NCI-H146 (cell line): ENCODE results near the gene IPO9.
"Not testable (repeated sequence)": the region's sequence is repeated elsewhere in the genome, so short reads cannot be mapped to it uniquely, and the experiment has no call there.

ENCODE experiments used
- DNase-seq: peaks from one replicate; lab custom pipeline; 2025; lab: John Stamatoyannopoulos, UW

IPO9 gene

GRCh38 chr1:201809876-201810275 lies 19.1 kb upstream of the IPO9 start:
- no peak for DNase-seq

DNA sequence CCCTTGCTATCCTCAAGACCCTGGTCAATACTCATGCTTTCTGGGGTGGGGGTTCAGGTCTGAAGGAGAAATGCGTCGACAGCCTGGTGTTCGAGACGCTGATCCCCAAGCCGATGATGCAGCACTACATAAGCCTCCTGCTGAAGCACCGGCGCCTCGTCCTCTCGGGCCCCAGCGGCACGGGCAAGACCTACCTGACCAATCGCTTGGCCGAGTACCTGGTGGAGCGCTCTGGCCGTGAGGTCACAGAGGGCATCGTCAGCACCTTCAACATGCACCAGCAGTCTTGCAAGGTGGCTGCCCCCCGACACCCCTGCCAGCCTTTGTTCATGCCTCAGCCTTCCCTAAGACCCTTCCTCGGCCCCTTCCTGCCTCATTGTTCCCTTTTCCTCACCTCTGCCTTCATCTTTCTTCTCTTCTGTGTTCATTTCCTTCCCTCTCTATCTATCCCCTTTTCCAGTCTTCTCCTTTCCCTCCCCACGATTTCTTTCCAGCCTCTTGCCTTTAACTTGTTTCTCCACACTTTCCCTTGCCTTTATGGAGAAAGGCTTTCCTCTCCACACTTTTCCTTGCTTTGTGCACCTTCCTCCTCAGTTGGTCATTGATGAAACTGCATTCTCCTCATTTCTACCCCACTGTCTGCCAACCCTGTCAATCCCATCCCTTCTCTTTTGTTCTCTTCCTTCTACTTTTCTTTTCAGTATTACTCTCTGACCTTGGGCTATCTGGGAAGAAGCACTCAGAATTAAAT lies 18.3 kb upstream of the IPO9 start:
- DNase-seq: no peak

- no peak for DNase-seq
These were observed 15.7 kb upstream of the IPO9 start for GRCh38 chr1:201813226-201813625.

GRCh38 chr1:201816309-201816854 lies 12.6 kb upstream of the IPO9 start:
- no peak for DNase-seq

- no peak for DNase-seq
These were observed 9.8 kb upstream of the IPO9 start for GRCh38 chr1:201818971-201819750.

- no peak for DNase-seq
These were observed 8.5 kb upstream of the IPO9 start for GRCh38 chr1:201820413-201820812.

GRCh38 chr1:201825245-201825644 lies 3.7 kb upstream of the IPO9 start:
- DNase-seq: no peak

- no peak for DNase-seq
These were observed 2.1 kb upstream of the IPO9 start for GRCh38 chr1:201826830-201827229.

DNA sequence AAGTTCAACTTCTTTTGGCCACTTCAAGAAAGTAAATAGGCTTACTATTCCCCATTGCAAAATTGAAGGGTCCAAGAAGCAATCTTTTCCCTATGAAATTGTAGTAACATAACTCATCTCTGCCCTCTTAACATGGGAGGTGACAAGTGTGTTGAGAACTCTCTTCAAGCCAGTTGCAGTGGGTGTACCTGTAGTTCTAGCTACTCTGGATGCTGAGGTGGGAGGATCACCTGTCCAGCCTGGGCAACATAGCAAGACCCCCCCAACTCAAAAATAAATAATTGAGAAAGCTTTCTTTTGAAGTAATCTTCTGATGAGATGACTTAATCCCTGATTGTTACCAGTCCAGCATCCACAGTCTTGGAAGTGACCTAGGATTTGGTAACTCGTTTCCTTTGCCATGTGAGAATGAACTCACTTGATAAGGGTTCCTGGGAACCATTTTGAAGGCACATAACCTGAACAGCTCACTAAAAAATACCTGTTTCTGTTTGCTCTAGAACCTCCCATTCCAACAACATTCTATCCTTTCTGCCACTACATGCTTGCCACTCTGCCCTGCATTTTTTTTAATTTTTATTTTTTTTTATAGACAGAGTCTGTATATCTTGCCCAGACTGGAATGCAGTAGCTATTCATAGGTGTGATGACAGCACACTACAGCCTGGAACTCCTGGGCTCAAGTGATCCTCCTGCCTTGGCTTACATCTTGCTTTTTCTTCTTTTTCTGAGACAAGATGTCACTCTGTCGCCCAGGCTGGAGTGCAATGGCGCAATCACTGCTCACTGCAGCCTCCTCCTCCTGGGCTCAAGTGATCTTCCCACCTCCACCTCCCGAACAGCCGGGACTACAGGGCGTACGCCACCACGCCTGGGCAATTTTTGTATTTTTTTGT lies 1.4 kb upstream of the IPO9 start:
- no peak for DNase-seq

GRCh38 chr1:201828217-201828819 lies 639 bp upstream of the IPO9 start:
- DNase-seq: no peak

DNA sequence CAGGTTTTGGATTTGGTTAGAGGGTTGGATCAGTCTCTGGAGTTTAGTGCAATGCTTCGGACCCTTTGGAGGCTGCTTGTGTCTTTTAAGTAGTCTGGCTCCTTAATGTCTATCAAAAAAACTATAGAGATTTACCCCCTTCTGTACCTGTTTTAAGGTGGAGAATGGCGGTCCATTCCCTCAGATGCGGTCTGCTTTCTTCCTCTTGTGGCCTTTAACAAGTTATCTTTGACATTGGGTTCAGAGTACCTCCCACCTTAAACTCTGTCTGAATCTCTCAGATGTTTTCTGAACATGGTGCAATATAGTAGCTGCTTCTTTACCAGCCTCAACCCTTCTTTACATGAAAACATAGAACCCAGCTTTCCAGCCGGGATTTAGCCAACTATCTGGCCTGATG lies 2.4 kb downstream of the IPO9 start:
- no peak for DNase-seq

DNA sequence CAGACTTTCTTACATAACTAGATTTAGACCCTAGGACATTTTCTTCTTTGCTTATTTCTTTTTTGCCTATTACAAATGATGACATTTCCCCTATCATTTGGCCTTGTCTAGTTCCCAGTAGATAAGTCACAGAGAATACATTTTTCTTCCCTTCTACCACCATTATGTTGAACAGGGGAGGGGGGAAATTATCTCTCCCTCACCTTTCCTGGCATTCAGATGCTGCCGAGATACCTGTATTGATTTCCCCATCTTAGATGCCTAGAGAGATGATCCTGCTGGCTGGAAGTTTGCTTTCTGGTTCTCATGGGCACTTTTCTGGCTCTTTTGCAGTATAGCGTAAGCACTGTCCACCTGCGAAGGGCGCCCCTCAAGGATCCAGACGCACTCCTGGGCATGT lies 5.7 kb downstream of the IPO9 start:
- DNase-seq: no peak

- no peak for DNase-seq
These were observed 9.4 kb downstream of the IPO9 start for GRCh38 chr1:201838381-201838780.

GRCh38 chr1:201839089-201839488 lies 10.1 kb downstream of the IPO9 start:
- DNase-seq: not testable (repeated sequence)

GRCh38 chr1:201840055-201840454 lies 11.1 kb downstream of the IPO9 start:
- DNase-seq: no peak

GRCh38 chr1:201840490-201840889 lies 11.5 kb downstream of the IPO9 start:
- no peak for DNase-seq

DNA sequence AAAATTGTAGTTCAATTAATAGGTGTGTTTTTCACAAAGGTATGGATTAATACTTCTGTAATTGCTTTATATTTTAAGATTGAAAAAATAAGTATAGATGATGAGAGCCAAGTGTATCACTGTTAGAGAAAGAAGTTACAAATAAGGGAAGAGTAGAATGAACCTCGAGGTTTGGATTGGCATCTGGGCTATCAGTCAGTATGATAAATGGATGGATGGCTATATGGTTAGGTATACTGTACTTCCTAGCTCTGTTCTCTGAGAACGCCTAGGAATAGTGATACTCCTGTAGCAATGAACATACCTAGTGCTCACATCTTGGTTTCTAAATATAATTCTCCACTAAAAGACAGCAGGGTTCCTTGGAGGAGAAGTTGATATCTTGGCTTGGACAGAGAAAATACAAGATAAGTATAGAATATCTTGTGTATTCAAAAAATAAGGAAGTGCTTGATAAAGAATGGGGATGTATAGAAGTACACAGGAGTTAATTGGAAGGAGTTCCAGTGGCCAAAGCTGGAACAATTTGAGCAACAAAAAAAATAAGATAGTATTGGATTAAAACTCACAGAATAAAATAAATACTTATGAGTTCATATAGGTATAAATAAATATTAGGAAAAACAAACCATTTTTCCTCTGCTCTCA lies 12.4 kb downstream of the IPO9 start:
- DNase-seq: no peak

GRCh38 chr1:201842472-201843027 lies 13.6 kb downstream of the IPO9 start:
- DNase-seq: no peak

GRCh38 chr1:201845331-201846083 lies 16.6 kb downstream of the IPO9 start:
- no peak for DNase-seq

GRCh38 chr1:201847150-201847549 lies 18.2 kb downstream of the IPO9 start:
- DNase-seq: no peak
